Activated CD8-positive, alpha-beta memory T cell treated with anti-CD3 and anti-CD28 coated beads, Interleukin-2, amount 50 U/mL, for 1 hour (primary cell): ENCODE data around the gene AMER2.
"Not testable (repeated sequence)": the region's sequence is repeated elsewhere in the genome, so short reads cannot be mapped to it uniquely, and the experiment has no call there.

Experiments used
- DNase-seq: peaks from one replicate; pipeline ENCODE4 v3.0.0-alpha.2; 2020; ENCODE audit errors: extremely low read depth

Gene AMER2

GRCh38 chr13:25180775-25181537 lies 8.9 kb upstream of the AMER2 start:
- no peak for DNase-seq

DNA sequence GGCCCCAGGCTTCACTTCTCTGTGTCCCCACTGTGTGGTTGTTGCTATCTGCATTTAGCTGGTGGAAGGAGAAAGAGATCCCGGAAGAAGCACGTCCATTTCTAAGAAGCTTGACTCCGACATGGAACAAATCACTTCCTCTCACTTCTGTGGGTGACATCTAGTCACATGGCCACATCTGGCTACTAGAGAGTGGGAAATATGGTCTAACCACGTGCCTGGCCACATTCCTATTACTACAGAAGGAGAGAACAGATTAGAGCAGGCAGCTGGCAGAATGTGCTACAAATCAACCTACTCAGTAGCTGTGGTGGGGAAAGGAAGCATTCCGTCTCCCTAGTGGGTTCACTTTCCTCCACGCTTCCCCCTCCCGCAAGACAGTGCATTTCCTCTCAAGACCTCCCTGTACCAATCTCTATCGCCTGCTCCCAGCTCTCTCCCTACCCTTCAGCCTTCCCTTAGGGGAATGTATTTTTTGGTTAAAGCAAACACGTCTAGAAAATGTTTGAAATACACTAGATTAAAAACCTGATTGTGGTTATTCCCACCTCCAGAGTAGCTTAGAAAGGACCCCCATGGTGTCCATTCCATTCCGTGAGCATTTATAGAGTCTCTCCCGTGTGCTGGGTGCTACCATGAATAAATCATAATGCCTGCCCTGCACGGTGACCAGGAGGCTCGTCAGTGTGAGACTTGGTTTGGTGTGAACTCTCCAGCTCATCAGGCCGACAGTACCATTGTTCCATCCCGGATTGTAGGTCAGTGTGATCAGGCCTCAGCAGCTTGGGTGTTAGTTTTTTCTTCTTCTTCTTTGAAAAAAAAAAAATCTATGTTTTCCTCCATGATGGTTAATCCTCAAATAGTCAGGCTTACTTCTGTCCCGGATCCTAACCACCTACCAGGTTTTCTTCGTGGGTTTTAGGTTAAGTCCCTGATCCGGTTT lies 8.0 kb upstream of the AMER2 start:
- DNase-seq, result no peak

DNA sequence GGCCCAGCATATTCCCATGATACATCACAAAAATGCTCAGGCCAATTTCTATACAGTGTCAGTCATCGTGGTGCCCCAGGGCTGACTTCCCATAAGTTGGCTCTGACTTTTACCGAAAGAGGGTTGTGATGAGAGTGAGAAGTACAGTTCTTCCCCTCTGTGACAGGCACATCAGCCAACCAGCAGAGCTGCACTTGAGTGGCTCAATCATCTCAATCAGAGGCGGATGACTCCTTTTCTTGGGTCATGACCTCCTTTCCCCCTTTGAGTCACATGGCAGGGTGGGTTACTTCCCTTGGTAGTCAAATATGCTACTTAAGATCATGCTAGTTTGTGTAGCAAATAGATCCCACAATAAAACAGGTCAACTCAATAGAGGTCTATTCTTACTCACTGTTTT lies 6.9 kb upstream of the AMER2 start:
- DNase-seq, result no peak

DNA sequence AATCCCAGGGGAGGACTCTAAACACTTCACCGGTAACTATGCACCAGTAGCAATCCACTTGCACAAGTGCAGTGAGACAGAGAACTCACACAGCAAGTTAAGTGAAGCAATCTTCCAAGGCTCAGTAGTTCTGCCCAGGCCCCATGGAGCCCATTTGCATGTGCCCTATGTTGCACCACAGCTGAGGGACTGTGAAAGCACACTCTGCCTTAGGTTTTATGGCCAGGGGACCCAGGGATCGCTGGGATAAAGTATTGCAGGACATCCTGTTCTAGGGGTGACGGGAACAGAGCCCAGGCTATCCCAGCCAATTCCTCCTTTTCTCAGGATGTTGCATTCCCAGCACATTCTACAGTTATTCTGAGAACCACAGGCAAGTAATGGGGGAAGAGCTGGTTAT lies 6.0 kb upstream of the AMER2 start:
- DNase-seq, result no peak

GRCh38 chr13:25177636-25178035 lies 5.5 kb upstream of the AMER2 start:
- no peak for DNase-seq

GRCh38 chr13:25177012-25177411 lies 4.9 kb upstream of the AMER2 start:
- DNase-seq, result no peak

DNA sequence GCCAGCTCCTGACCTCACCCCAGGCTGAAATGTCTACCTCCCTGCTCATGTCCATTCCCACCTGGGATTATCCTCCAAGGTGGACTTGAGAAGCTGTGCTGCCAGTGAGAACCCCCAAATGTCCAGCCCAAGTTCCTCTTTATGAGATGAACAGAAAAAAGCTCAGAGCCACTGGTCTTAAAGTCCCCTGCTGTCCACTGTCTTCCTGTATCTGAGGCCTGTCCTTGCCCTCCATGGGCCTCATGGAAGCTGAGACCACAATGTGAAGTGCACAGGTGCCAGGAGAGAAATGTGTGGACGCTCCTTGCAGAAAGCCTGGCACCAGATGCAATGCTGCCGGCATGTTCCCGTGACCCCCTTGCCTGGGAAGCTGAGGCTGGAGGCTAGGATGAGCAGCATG lies 3.3 kb upstream of the AMER2 start:
- DNase-seq, result no peak

DNA sequence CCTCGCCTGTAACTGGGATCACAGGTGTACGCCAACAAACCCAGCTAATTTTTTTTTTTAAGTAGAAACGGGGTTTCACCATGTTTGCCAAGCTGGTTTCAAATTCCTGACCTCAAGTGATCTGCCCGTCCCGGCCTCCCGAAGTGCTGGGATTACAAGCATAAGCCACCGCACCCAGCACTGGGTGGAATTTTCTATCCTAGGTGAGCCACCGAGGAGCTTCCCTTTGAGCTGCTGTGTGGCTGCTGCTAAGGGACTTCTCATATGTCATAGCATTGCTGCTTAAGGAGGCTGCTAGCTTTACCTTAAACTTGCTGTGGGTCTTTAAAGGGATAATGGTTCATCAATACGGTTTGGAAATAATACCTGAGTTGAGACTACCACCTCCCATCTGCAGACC lies 2.9 kb upstream of the AMER2 start:
- DNase-seq, result no peak

GRCh38 chr13:25174304-25174703 lies 2.2 kb upstream of the AMER2 start:
- no peak for DNase-seq

DNA sequence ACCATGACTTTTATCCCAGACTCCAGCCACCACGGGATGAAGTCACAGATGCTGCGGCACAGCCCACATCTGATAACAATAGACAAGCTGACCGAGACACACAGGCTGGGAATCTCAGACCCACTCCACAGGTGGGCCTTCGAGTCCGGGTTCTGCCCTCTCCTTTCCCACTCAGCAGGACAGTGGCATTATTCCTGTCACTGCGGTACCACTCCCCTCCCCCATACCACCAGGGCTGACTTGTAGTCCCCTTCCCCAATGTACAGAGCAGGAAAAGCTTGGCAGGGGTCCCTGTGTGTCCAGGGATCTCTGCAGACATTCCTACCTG lies 179 bp upstream of the AMER2 start:
- no peak for DNase-seq

GRCh38 chr13:25171170-25171516 lies 945 bp downstream of the AMER2 start:
- DNase-seq, result no peak

DNA sequence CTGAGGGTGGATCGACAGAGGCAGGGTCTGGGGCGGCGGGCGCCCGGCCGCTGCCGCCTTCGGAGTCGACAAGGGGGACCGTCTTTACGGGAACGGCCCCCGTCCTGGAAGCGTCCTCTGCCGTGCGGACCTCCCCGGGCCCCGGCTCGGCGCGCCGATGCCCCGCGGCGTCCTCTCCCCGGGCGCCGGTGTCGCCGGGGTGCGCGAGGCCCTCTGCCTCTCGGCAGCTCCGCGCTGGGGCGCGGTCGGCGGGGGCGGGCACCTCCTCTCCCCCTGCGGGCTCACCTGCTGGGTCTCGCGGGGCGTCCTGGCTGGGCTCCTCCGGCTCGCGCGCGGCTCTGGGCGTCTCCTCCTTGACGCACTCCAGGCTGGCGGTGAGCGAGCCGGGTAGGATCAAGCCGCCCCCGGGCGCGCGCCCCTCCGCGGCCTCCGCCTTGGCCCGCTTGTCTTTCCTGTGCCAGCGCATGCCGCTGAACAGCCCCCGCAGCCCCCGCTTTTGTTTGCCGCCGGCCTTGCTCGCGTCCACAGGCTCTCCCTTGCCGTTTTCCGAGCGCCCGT lies 1.5 kb downstream of the AMER2 start:
- DNase-seq, result no peak

- no peak for DNase-seq
Measured at GRCh38 chr13:25169951-25170553, 2.0 kb downstream of the AMER2 start.

- DNase-seq, result no peak
Measured at GRCh38 chr13:25169356-25169755, 2.7 kb downstream of the AMER2 start.

- no peak for DNase-seq
Measured at GRCh38 chr13:25168790-25169189, 3.3 kb downstream of the AMER2 start.

GRCh38 chr13:25167382-25168174 lies 4.5 kb downstream of the AMER2 start:
- DNase-seq, result no peak

DNA sequence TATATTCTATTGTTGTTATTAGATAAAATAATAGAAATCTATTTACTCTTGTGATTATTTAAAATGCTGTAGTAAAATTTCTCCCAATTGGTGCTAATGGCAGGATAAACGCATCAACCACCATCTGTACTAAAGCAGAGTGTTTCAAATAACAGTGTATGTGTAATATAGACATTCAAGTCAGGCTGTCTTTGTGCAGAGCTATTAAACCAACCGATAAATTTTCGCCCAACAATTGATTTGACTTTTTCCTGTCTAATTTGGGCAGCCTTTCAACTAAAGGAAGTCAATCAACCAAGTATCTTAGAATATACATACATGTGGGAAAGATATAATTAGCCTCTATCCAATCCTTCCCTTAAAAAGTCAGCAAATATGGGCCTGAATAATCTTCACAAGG lies 5.8 kb downstream of the AMER2 start:
- no peak for DNase-seq

DNA sequence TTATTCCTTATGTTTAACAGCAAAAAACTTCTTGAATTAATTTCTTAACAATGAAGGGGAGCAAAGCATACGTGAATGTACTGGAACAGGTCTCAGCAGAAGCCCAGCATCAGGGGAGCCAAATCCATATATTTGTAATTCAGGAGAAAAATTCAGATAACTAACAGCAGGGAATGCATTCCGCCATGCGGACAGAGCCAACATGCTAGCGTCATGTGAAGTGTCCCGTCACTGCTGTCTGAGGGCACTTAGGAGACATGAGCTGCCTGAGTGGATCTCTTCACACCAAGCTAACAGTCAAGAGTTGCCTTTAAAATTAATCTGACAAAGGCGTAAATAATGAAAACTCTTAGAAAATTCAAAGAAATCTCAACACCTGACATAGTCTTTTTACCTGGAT lies 6.4 kb downstream of the AMER2 start:
- no peak for DNase-seq

DNA sequence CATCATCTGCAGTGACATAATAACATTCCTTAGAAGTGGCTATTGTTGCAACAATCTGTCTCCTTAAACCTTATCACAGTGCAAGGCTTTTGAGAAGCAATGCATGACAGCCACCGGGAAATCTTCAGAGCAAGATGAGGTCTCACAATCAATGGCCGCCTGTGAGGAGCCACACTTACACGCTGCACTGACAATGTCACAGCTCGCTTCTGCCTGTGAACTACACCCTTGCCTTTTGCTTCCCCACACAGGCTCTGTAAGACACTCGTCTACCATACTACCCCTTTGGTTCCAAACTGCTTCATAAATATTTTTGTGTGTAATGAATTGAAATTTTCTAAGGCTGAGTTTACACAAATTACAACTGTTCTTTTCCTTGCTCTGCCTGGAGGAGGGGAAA lies 6.9 kb downstream of the AMER2 start:
- not testable (repeated sequence) for DNase-seq

GRCh38 chr13:25157681-25158080 lies 14.4 kb downstream of the AMER2 start:
- DNase-seq, result no peak

GRCh38 chr13:25153736-25154135 lies 18.4 kb downstream of the AMER2 start:
- DNase-seq, result no peak
